ENCODE data around the gene PLEKHA5.
"Not testable (repeated sequence)": the region's sequence is repeated elsewhere in the genome, so short reads cannot be mapped to it uniquely, and the experiment has no call there.

Gene PLEKHA5

GRCh38 chr12:19129486-19130223, at the start of gene PLEKHA5:
Gene PLEKHA5 (plus strand): TSS chr12:19129733. CDS start chr12:19129800, 67 bp downstream.
- peak; percentile 18 to 40 for DNase-seq

- no peak for DNase-seq
Observed at GRCh38 chr12:19080918-19081317, 48.6 kb upstream of the PLEKHA5 start.

- DNase-seq, result no peak
Observed at GRCh38 chr12:19082365-19082911, 47.1 kb upstream of the PLEKHA5 start.

- no peak for DNase-seq
Observed at GRCh38 chr12:19084547-19084946, 45.0 kb upstream of the PLEKHA5 start.

- DNase-seq, result no peak
Observed at GRCh38 chr12:19085090-19085489, 44.4 kb upstream of the PLEKHA5 start.

- DNase-seq, result no peak
Observed at GRCh38 chr12:19088606-19089005, 40.9 kb upstream of the PLEKHA5 start.

- DNase-seq, result not testable (repeated sequence)
Observed at GRCh38 chr12:19092482-19092881, 37.1 kb upstream of the PLEKHA5 start.

- DNase-seq, result no peak
Observed at GRCh38 chr12:19093218-19093617, 36.3 kb upstream of the PLEKHA5 start.

- no peak for DNase-seq
Observed at GRCh38 chr12:19095331-19095730, 34.2 kb upstream of the PLEKHA5 start.

GRCh38 chr12:19095756-19096480, 33.6 kb upstream of the PLEKHA5 start:
- DNase-seq, result no peak

- no peak for DNase-seq
Observed at GRCh38 chr12:19105463-19105862, 24.1 kb upstream of the PLEKHA5 start.

- no peak for DNase-seq
Observed at GRCh38 chr12:19107750-19108149, 21.8 kb upstream of the PLEKHA5 start.

- DNase-seq, result no peak
Observed at GRCh38 chr12:19110221-19110940, 19.2 kb upstream of the PLEKHA5 start.

- DNase-seq, result no peak
Observed at GRCh38 chr12:19113464-19113863, 16.1 kb upstream of the PLEKHA5 start.

GRCh38 chr12:19115285-19115684, 14.2 kb upstream of the PLEKHA5 start:
- no peak for DNase-seq

GRCh38 chr12:19119440-19119839, 10.1 kb upstream of the PLEKHA5 start:
- no peak for DNase-seq

- no peak for DNase-seq
Observed at GRCh38 chr12:19120795-19121194, 8.7 kb upstream of the PLEKHA5 start.

GRCh38 chr12:19121449-19122018, 8.0 kb upstream of the PLEKHA5 start:
- DNase-seq, result no peak

GRCh38 chr12:19125325-19125724, 4.2 kb upstream of the PLEKHA5 start:
- no peak for DNase-seq

- no peak for DNase-seq
Observed at GRCh38 chr12:19127270-19127669, 2.3 kb upstream of the PLEKHA5 start.

- DNase-seq, result peak in 1 of 2 donors; percentile 4
Observed at GRCh38 chr12:19128485-19128884, 1.0 kb upstream of the PLEKHA5 start.

- no peak for DNase-seq
Observed at GRCh38 chr12:19129122-19129485, 429 bp upstream of the PLEKHA5 start.
